ENCODE results near the gene DIP2B.
A peak's percentile ranks its signal among the peaks of the same experiment; 100 is the strongest.
"Not testable (repeated sequence)": the region's sequence is repeated elsewhere in the genome, so short reads cannot be mapped to it uniquely, and the experiment has no call there.

The DIP2B gene

GRCh38 chr12:50550530-50551223, 45.9 kb downstream of the DIP2B start:
- DNase-seq (ENCODE audit: low spot score): peak; percentile 37

GRCh38 chr12:50551866-50552265, 47.1 kb downstream of the DIP2B start:
- no peak for DNase-seq (ENCODE audit: low spot score)

GRCh38 chr12:50554651-50555050, 49.9 kb downstream of the DIP2B start:
- DNase-seq (ENCODE audit: low spot score): no peak

GRCh38 chr12:50555471-50555885, 50.7 kb downstream of the DIP2B start:
- DNase-seq (ENCODE audit: low spot score): no peak

- DNase-seq (ENCODE audit: low spot score): no peak
These were observed 51.5 kb downstream of the DIP2B start for GRCh38 chr12:50556273-50556672.

GRCh38 chr12:50556796-50557195, 52.0 kb downstream of the DIP2B start:
- DNase-seq (ENCODE audit: low spot score): not testable (repeated sequence)

GRCh38 chr12:50557421-50557820, 52.6 kb downstream of the DIP2B start:
- no peak for DNase-seq (ENCODE audit: low spot score)

- no peak for DNase-seq (ENCODE audit: low spot score)
These were observed 54.2 kb downstream of the DIP2B start for GRCh38 chr12:50558970-50559369.

GRCh38 chr12:50562520-50563433, 58.0 kb downstream of the DIP2B start:
- DNase-seq (ENCODE audit: low spot score): no peak

GRCh38 chr12:50563434-50563787, 58.6 kb downstream of the DIP2B start:
- no peak for DNase-seq (ENCODE audit: low spot score)

GRCh38 chr12:50564237-50564947, 59.6 kb downstream of the DIP2B start:
- no peak for DNase-seq (ENCODE audit: low spot score)

- DNase-seq (ENCODE audit: low spot score): no peak
These were observed 60.1 kb downstream of the DIP2B start for GRCh38 chr12:50564948-50565297.

- no peak for DNase-seq (ENCODE audit: low spot score)
These were observed 61.3 kb downstream of the DIP2B start for GRCh38 chr12:50566066-50566465.

GRCh38 chr12:50567926-50568325, 63.1 kb downstream of the DIP2B start:
- no peak for DNase-seq (ENCODE audit: low spot score)

GRCh38 chr12:50568338-50569091, 63.7 kb downstream of the DIP2B start:
- no peak for DNase-seq (ENCODE audit: low spot score)

- no peak for DNase-seq (ENCODE audit: low spot score)
These were observed 64.5 kb downstream of the DIP2B start for GRCh38 chr12:50569321-50569720.

GRCh38 chr12:50569876-50570275, 65.1 kb downstream of the DIP2B start:
- DNase-seq (ENCODE audit: low spot score): no peak

GRCh38 chr12:50571786-50572185, 67.0 kb downstream of the DIP2B start:
- no peak for DNase-seq (ENCODE audit: low spot score)

GRCh38 chr12:50572287-50572686, 67.5 kb downstream of the DIP2B start:
- DNase-seq (ENCODE audit: low spot score): no peak

GRCh38 chr12:50572760-50573159, 68.0 kb downstream of the DIP2B start:
- DNase-seq (ENCODE audit: low spot score): no peak

- no peak for DNase-seq (ENCODE audit: low spot score)
These were observed 68.5 kb downstream of the DIP2B start for GRCh38 chr12:50573271-50573670.
